ENCODE data around the gene ZNF680. TPM values are rescaled to one million over a fixed set of nuclear protein-coding genes. Genes with fewer than 3 reads are reported as not detected.
"Not testable (repeated sequence)": the region's sequence is repeated elsewhere in the genome, so short reads cannot be mapped to it uniquely, and the experiment has no call there.

Gene ZNF680
- 6.0 and 9.4 TPM in 2 replicates for total RNA-seq (2014; rRNA removed; shearing (Covaris generic))
- polyA plus RNA-seq (2015; cell fraction: cytosol; rRNA removed), result 3.2 and 3.7 TPM in 2 replicates
- polyA plus RNA-seq (2015; cell fraction: nucleus; rRNA removed), result 9.2 and 10.3 TPM in 2 replicates

- in situ Hi-C loops (cut with HindIII; ENCODE audit: low pct_unique_long_range_greater_than_20kb, low sequenced_read_pairs), result no loop called here
- DNase-seq (ENCODE audit: low read depth, low spot score), result peak; percentile 94
Observed at GRCh38 chr7:64562626-64563278, at the start of gene ZNF680. TSS of gene ZNF680 (minus strand) at chr7:64563071. CDS start at chr7:64562954, 117 bp downstream.

GRCh38 chr7:64612452-64612851 is 49.6 kb upstream of the ZNF680 start:
- no peak for DNase-seq (ENCODE audit: low read depth, low spot score)
- in situ Hi-C loops (cut with HindIII; ENCODE audit: low pct_unique_long_range_greater_than_20kb, low sequenced_read_pairs), result no loop called here

GRCh38 chr7:64611717-64612116 is 48.8 kb upstream of the ZNF680 start:
- DNase-seq (ENCODE audit: low read depth, low spot score), result no peak
- in situ Hi-C loops (cut with HindIII; ENCODE audit: low pct_unique_long_range_greater_than_20kb, low sequenced_read_pairs), result no loop called here

- in situ Hi-C loops (cut with HindIII; ENCODE audit: low pct_unique_long_range_greater_than_20kb, low sequenced_read_pairs), result no loop called here
- no peak for DNase-seq (ENCODE audit: low read depth, low spot score)
Observed at GRCh38 chr7:64610997-64611396, 48.1 kb upstream of the ZNF680 start.

DNA sequence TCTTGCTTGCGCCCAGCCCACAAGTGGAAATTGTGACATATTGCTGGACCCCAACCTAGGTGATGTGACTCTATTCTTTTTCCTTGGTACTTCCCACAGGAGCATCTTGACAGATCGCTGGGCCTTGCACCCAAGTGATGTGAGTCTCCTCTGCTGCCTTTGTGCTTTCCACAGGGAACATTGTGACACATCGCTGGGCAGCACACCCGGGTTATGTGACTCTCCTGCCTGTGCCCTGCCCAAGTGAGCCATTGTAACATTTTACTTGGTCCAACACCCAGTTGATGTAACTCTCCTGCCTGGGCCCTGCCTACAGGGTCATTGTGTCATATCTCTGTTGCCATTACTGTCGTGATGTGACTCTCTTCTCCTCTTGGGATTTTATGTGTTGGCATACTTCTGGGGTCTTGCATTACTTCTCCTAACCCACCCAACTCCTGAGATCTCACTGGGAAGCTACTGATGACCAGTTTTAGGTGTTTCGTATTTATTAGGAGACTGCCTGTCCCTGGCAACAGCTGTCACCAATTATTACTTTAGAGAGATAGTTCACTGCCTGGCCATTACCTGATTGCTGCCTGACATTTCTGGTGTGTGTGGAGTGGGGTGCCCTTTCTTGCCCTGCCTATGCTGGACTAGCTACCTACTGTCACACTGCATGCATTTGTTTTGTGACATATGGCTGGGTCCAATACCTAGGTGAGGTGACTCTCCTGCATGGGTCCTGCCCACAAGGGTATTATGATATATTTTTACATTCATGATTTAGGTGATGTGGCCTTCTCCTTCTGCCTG is 45.4 kb upstream of the ZNF680 start:
- no peak for DNase-seq (ENCODE audit: low read depth, low spot score)
- in situ Hi-C loops (cut with HindIII; ENCODE audit: low pct_unique_long_range_greater_than_20kb, low sequenced_read_pairs), result no loop called here

GRCh38 chr7:64606385-64606784 is 43.5 kb upstream of the ZNF680 start:
- in situ Hi-C loops (cut with HindIII; ENCODE audit: low pct_unique_long_range_greater_than_20kb, low sequenced_read_pairs), result no loop called here
- DNase-seq (ENCODE audit: low read depth, low spot score), result no peak

- in situ Hi-C loops (cut with HindIII; ENCODE audit: low pct_unique_long_range_greater_than_20kb, low sequenced_read_pairs), result no loop called here
- DNase-seq (ENCODE audit: low read depth, low spot score), result no peak
Observed at GRCh38 chr7:64603271-64603670, 40.4 kb upstream of the ZNF680 start.

- no peak for DNase-seq (ENCODE audit: low read depth, low spot score)
- in situ Hi-C loops (cut with HindIII; ENCODE audit: low pct_unique_long_range_greater_than_20kb, low sequenced_read_pairs), result no loop called here
Observed at GRCh38 chr7:64602518-64602917, 39.6 kb upstream of the ZNF680 start.

GRCh38 chr7:64602086-64602485 is 39.2 kb upstream of the ZNF680 start:
- in situ Hi-C loops (cut with HindIII; ENCODE audit: low pct_unique_long_range_greater_than_20kb, low sequenced_read_pairs), result no loop called here
- no peak for DNase-seq (ENCODE audit: low read depth, low spot score)

- DNase-seq (ENCODE audit: low read depth, low spot score), result no peak
- in situ Hi-C loops (cut with HindIII; ENCODE audit: low pct_unique_long_range_greater_than_20kb, low sequenced_read_pairs), result no loop called here
Observed at GRCh38 chr7:64599359-64599758, 36.5 kb upstream of the ZNF680 start.

- in situ Hi-C loops (cut with HindIII; ENCODE audit: low pct_unique_long_range_greater_than_20kb, low sequenced_read_pairs), result no loop called here
- DNase-seq (ENCODE audit: low read depth, low spot score), result no peak
Observed at GRCh38 chr7:64590971-64591370, 28.1 kb upstream of the ZNF680 start.

GRCh38 chr7:64581926-64582894 is 19.3 kb upstream of the ZNF680 start:
- no peak for DNase-seq (ENCODE audit: low read depth, low spot score)
- in situ Hi-C loops (cut with HindIII; ENCODE audit: low pct_unique_long_range_greater_than_20kb, low sequenced_read_pairs), result no loop called here

DNA sequence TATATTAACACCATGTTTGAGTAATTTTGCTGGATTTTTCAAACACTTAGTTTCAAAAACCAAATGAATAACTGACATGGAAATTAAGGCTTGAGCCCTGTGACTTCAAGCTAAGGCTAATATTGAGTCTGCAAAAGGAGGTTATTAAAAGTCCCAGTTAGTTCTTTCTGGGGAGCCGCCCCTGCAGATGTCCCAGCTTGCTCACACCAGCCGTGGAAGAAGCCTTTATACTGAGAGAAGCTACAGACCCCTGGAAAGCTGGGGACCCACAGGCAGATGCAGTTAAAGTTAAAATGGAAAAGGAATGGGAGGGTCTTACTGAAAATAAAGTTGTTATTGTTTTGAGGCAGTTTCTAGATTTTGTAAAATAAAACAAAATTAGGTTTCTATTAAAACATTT is 18.5 kb upstream of the ZNF680 start:
- in situ Hi-C loops (cut with HindIII; ENCODE audit: low pct_unique_long_range_greater_than_20kb, low sequenced_read_pairs), result no loop called here
- DNase-seq (ENCODE audit: low read depth, low spot score), result no peak

- no peak for DNase-seq (ENCODE audit: low read depth, low spot score)
Observed at GRCh38 chr7:64574540-64575099, 11.7 kb upstream of the ZNF680 start.

GRCh38 chr7:64570284-64570605 is 7.4 kb upstream of the ZNF680 start:
- DNase-seq (ENCODE audit: low read depth, low spot score); in situ Hi-C loops (cut with HindIII; ENCODE audit: low pct_unique_long_range_greater_than_20kb, low sequenced_read_pairs): not testable (repeated sequence)

More at GRCh38 chr7:64574540-64575099, 11.7 kb upstream of the ZNF680 start:
- in situ Hi-C loops (cut with HindIII; ENCODE audit: low pct_unique_long_range_greater_than_20kb, low sequenced_read_pairs), result no loop called here

- in situ Hi-C loops (cut with HindIII; ENCODE audit: low pct_unique_long_range_greater_than_20kb, low sequenced_read_pairs); DNase-seq (ENCODE audit: low read depth, low spot score): not testable (repeated sequence)
Observed at GRCh38 chr7:64569372-64570283, 6.8 kb upstream of the ZNF680 start.

GRCh38 chr7:64562256-64562625 is 630 bp downstream of the ZNF680 start:
- no peak for DNase-seq (ENCODE audit: low read depth, low spot score)
- in situ Hi-C loops (cut with HindIII; ENCODE audit: low pct_unique_long_range_greater_than_20kb, low sequenced_read_pairs), result no loop called here

Data from SK-MEL-5 (cell line).